ENCODE measurements around the gene EPG5. TPM values are rescaled to one million over a fixed set of nuclear protein-coding genes. Genes with fewer than 3 reads are reported as not detected.

EPG5 gene
- total RNA-seq, 1 donor from 2014 or later = 10.5 TPM

- TF ChIP-seq CTCF (IDR thresholded peaks at IDR 0.05; ENCODE audit: insufficient read depth, low read length, severe bottlenecking) = no peak
- Histone ChIP-seq H3K27me3 (ENCODE audit: control insufficient read depth, insufficient read depth, low read length) (no peaks in the 10 kb centered on the region), H3K4me3 (ENCODE audit: low read depth, low read length) (no peak overlapping the region), H3K36me3 (ENCODE audit: control insufficient read depth, insufficient read depth, low read length) (peaks cover 6% of the 10 kb centered on the region)
- DNase-seq (ENCODE audit: low read depth) (no peak), FAIRE-seq (no peak)
Observed at GRCh38 chr18:45991788-45992187, 24.7 kb upstream of the EPG5 start.

- no peak overlapping the region for H3K4me3 ChIP-seq (ENCODE audit: low read depth, low read length)
- no peak for FAIRE-seq
Observed at GRCh38 chr18:45984546-45985235, 17.6 kb upstream of the EPG5 start.

GRCh38 chr18:45981821-45982220 lies 14.7 kb upstream of the EPG5 start:
- H3K4me3 ChIP-seq (ENCODE audit: low read depth, low read length) = no peak overlapping the region
- FAIRE-seq (no peak), DNase-seq (ENCODE audit: low read depth) (no peak)
- H3K36me3 ChIP-seq (ENCODE audit: control insufficient read depth, insufficient read depth, low read length) = no peaks in the 10 kb centered on the region
- no peak for TF ChIP-seq CTCF (IDR thresholded peaks at IDR 0.05; ENCODE audit: insufficient read depth, low read length, severe bottlenecking)
- H3K27me3 ChIP-seq (ENCODE audit: control insufficient read depth, insufficient read depth, low read length) = no peaks in the 10 kb centered on the region

More at GRCh38 chr18:45984546-45985235, 17.6 kb upstream of the EPG5 start:
- no peaks in the 10 kb centered on the region for H3K27me3 ChIP-seq (ENCODE audit: control insufficient read depth, insufficient read depth, low read length)
- no peak for TF ChIP-seq CTCF (IDR thresholded peaks at IDR 0.05; ENCODE audit: insufficient read depth, low read length, severe bottlenecking)
- peaks cover 6% of the 10 kb centered on the region for H3K36me3 ChIP-seq (ENCODE audit: control insufficient read depth, insufficient read depth, low read length)
- no peak for DNase-seq (ENCODE audit: low read depth)

GRCh38 chr18:45980229-45980628 lies 13.1 kb upstream of the EPG5 start:
- H3K4me3 ChIP-seq (ENCODE audit: low read depth, low read length) = no peak overlapping the region
- DNase-seq (ENCODE audit: low read depth) (no peak), FAIRE-seq (no peak)
- no peaks in the 10 kb centered on the region for H3K36me3 ChIP-seq (ENCODE audit: control insufficient read depth, insufficient read depth, low read length)
- H3K27me3 ChIP-seq (ENCODE audit: control insufficient read depth, insufficient read depth, low read length) = no peaks in the 10 kb centered on the region
- TF ChIP-seq CTCF (IDR thresholded peaks at IDR 0.05; ENCODE audit: insufficient read depth, low read length, severe bottlenecking) = no peak

- Histone ChIP-seq H3K27me3 (ENCODE audit: control insufficient read depth, insufficient read depth, low read length) (no peaks in the 10 kb centered on the region), H3K36me3 (ENCODE audit: control insufficient read depth, insufficient read depth, low read length) (no peaks in the 10 kb centered on the region), H3K4me3 (ENCODE audit: low read depth, low read length) (no peak overlapping the region)
- no peak for TF ChIP-seq CTCF (IDR thresholded peaks at IDR 0.05; ENCODE audit: insufficient read depth, low read length, severe bottlenecking)
- FAIRE-seq (peak; percentile 66), DNase-seq (ENCODE audit: low read depth) (peak; percentile 13)
Observed at GRCh38 chr18:45978084-45978483, 11.0 kb upstream of the EPG5 start.

GRCh38 chr18:45976974-45977373 lies 9.8 kb upstream of the EPG5 start:
- Histone ChIP-seq H3K36me3 (ENCODE audit: control insufficient read depth, insufficient read depth, low read length) (no peaks in the 10 kb centered on the region), H3K4me3 (ENCODE audit: low read depth, low read length) (no peak overlapping the region), H3K27me3 (ENCODE audit: control insufficient read depth, insufficient read depth, low read length) (no peaks in the 10 kb centered on the region)
- FAIRE-seq (no peak), DNase-seq (ENCODE audit: low read depth) (no peak)
- no peak for TF ChIP-seq CTCF (IDR thresholded peaks at IDR 0.05; ENCODE audit: insufficient read depth, low read length, severe bottlenecking)
